ENCODE results near the gene NF2. TPM values are rescaled to one million over a fixed set of nuclear protein-coding genes. Genes with fewer than 3 reads are reported as not detected.
"Not testable (repeated sequence)": the region's sequence is repeated elsewhere in the genome, so short reads cannot be mapped to it uniquely, and the experiment has no call there.

The NF2 gene
- total RNA-seq, 4 donors from 2014 or later, result 39.8 to 61.0 (median 45.1) TPM

DNA sequence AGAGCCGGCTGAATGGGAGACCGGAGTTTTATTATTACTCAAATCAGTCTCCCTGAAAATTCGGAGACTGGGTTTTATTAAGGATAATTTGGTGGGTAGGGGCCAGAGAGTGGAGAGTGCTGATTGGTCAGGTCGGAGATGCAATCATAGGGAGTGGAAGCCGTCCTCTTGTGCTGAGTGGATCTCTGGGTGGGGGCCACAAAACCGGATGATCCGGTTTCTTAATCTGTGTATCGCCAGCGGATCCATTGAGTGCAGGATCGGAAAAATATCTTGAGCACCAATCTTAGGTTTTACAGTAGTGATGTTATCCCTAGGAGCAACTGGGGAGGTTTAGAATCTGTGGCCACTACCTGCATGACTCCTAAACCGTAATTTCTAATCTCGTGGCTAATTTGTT is 21.6 kb upstream of the NF2 start:
- H3K9me3 ChIP-seq, result no peaks in the 10 kb centered on the region
- H3K4me1 ChIP-seq, result peaks cover 0 to 16% (median 6%) of the 10 kb centered on the region in 3 donors
- TF ChIP-seq POLR2A (IDR thresholded peaks at IDR 0.05) (no peak), POLR2AphosphoS5 (IDR thresholded peaks at IDR 0.05) (no peak), EP300 (IDR thresholded peaks at IDR 0.05) (no peak)
- TF ChIP-seq, protein P1, sequence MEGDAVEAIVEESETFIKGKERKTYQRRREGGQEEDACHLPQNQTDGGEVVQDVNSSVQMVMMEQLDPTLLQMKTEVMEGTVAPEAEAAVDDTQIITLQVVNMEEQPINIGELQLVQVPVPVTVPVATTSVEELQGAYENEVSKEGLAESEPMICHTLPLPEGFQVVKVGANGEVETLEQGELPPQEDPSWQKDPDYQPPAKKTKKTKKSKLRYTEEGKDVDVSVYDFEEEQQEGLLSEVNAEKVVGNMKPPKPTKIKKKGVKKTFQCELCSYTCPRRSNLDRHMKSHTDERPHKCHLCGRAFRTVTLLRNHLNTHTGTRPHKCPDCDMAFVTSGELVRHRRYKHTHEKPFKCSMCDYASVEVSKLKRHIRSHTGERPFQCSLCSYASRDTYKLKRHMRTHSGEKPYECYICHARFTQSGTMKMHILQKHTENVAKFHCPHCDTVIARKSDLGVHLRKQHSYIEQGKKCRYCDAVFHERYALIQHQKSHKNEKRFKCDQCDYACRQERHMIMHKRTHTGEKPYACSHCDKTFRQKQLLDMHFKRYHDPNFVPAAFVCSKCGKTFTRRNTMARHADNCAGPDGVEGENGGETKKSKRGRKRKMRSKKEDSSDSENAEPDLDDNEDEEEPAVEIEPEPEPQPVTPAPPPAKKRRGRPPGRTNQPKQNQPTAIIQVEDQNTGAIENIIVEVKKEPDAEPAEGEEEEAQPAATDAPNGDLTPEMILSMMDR (IDR thresholded peaks at IDR 0.05), result no peak
- H3K27ac ChIP-seq, result no peak overlapping the region
- ATAC-seq, result no peak
- no peaks in the 10 kb centered on the region for H3K36me3 ChIP-seq
- no peak overlapping the region for H3K4me3 ChIP-seq
- WGBS, 2 donors (ENCODE audit: low coverage in 1 of 2), result 84 to 90% methylated on average over 9 to 12 of the region's 12 CpGs
- H3K27me3 ChIP-seq, result no peaks in the 10 kb centered on the region

DNA sequence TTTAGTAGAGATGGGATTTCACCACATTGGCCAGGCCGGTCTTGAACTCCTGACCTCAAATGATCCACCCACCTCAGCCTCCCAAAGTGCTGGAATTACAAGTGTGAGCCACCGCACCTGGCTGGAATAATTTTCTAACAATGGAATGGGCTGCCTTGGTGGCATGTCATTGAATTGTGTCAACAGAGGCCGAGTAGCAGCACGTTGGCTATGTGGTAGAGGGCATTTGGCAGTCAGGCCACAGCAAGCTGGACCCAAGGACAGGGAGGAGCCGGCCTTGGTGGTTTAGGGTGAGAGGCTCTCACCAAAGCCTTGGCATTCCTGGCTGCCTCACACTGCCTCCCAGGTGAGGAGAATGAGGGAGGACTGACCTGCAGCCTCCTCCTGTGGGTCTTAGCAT is 18.5 kb upstream of the NF2 start:
- ATAC-seq, result no peak
- no peaks in the 10 kb centered on the region for H3K9me3 ChIP-seq
- H3K27me3 ChIP-seq, result no peaks in the 10 kb centered on the region
- peaks cover 0 to 16% (median 6%) of the 10 kb centered on the region in 3 donors for H3K4me1 ChIP-seq
- TF ChIP-seq POLR2AphosphoS5 (IDR thresholded peaks at IDR 0.05), result no peak
- no peak for TF ChIP-seq EP300 (IDR thresholded peaks at IDR 0.05)
- no peak for TF ChIP-seq POLR2A (IDR thresholded peaks at IDR 0.05)
- TF ChIP-seq, protein P1 (IDR thresholded peaks at IDR 0.05), result no peak
- 80 to 93% methylated on average over 1 to 2 of the region's 5 CpGs for WGBS, 2 donors (ENCODE audit: low coverage in 1 of 2)
- no peak overlapping the region for H3K27ac ChIP-seq
- H3K36me3 ChIP-seq, result no peaks in the 10 kb centered on the region
- H3K4me3 ChIP-seq, result no peak overlapping the region

DNA sequence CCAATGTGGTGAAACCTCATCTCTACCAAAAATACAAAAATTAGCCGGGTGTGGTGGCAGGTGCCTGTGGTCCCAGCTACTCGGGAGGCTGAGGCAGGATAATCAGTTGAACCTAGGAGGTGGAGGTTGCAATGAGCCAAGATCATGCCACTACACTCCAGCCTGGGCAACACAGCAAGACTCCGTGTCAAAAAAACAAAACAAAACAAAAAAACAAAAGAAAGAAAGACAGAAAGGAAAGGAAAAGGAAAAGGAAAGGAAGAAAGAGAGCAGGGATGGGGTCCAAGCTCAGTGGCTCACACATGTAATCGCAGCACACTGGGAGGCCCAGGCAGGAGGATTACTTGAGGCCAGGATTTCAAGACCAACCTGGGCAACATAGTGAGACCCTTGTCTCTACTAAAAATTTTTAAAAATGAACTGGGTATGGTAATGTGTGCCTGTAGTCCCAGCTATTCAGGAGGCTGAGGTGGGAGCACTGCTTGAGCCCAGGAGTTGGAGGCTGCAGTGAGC is 17.2 kb upstream of the NF2 start:
- H3K4me3 ChIP-seq, H3K27ac ChIP-seq, H3K27me3 ChIP-seq, H3K36me3 ChIP-seq, H3K4me1 ChIP-seq, H3K9me3 ChIP-seq, ATAC-seq: not testable (repeated sequence)
- WGBS, 2 donors (ENCODE audit: low coverage in 1 of 2), result 100% methylated on average over 1 to 2 of the region's 4 CpGs

DNA sequence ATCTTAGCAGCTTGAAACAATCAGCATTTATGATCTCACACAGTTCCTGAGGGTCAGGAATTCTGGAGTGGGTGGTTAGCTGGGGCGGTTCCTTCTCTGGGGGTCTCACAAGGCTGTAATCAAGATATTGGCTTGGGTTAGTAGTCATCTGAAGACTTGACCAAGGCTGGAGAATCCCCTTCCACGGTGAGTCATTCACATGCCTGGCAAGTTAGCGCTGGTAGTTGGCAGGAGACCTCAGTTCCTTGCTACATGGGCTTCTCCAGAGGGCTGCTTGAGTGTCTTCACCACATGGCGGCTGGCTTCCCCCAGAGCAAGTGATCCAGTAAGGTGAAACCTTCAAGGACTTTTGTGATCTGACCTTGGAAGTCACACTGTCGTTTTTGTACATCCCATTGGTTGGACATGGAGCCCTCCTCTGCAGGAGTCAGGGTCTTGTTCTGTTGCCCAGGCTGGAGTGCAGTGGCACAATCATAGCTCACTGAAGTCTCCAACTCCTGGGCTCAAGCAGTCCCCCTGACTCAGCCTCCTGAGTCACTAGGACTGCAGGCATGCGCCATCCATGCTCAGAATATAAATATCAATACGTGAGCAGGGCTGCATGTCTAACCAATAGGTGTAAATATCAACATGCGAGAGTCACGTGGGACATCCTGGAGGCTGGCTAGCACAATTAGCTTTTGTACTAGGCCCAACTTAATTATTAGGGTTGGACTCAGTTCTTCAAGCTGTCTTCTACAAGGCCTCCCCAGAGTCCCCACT is 15.3 kb upstream of the NF2 start:
- ATAC-seq, result no peak
- no peaks in the 10 kb centered on the region for H3K27me3 ChIP-seq
- no peaks in the 10 kb centered on the region for H3K36me3 ChIP-seq
- H3K27ac ChIP-seq, result no peak overlapping the region
- WGBS, 2 donors (ENCODE audit: low coverage in 1 of 2), result 71 to 73% methylated on average over 3 to 8 of the region's 9 CpGs
- TF ChIP-seq POLR2A (IDR thresholded peaks at IDR 0.05) (no peak), EP300 (IDR thresholded peaks at IDR 0.05) (no peak), POLR2AphosphoS5 (IDR thresholded peaks at IDR 0.05) (no peak)
- TF ChIP-seq, protein P1 (IDR thresholded peaks at IDR 0.05), result no peak
- no peak overlapping the region for H3K4me3 ChIP-seq
- H3K9me3 ChIP-seq, result no peaks in the 10 kb centered on the region
- H3K4me1 ChIP-seq, result no peaks in the 10 kb centered on the region

DNA sequence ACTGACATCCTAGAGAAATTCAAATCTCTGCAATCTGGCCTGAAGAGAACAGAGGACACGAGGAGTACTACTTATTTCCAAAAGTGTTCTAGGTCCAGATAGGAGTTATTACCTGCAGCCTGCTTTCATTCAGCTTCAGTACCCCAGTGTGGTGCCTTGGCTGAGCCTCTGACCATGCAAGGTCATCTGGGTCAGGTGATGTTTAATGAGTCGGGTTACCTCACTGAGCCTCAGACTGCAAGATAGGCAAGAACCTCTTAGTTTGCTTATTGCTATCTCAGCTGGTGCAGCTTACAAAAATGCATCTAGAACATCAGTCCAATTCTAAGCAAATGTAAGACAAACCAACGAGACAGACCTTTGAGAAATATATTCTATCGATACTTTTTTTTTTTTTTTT is 9.5 kb upstream of the NF2 start:
- no peaks in the 10 kb centered on the region for H3K27me3 ChIP-seq
- no peak overlapping the region for H3K4me3 ChIP-seq
- ATAC-seq, result no peak
- H3K4me1 ChIP-seq, result no peaks in the 10 kb centered on the region
- no peak overlapping the region for H3K27ac ChIP-seq
- H3K36me3 ChIP-seq, result no peaks in the 10 kb centered on the region
- H3K9me3 ChIP-seq, result no peaks in the 10 kb centered on the region
- 57 to 73% methylated on average over 2 to 4 of the region's 4 CpGs for WGBS, 2 donors (ENCODE audit: low coverage in 1 of 2)
- TF ChIP-seq EP300 (IDR thresholded peaks at IDR 0.05) (no peak), POLR2AphosphoS5 (IDR thresholded peaks at IDR 0.05) (no peak), POLR2A (IDR thresholded peaks at IDR 0.05) (no peak)
- TF ChIP-seq, protein P1 (IDR thresholded peaks at IDR 0.05), result no peak

DNA sequence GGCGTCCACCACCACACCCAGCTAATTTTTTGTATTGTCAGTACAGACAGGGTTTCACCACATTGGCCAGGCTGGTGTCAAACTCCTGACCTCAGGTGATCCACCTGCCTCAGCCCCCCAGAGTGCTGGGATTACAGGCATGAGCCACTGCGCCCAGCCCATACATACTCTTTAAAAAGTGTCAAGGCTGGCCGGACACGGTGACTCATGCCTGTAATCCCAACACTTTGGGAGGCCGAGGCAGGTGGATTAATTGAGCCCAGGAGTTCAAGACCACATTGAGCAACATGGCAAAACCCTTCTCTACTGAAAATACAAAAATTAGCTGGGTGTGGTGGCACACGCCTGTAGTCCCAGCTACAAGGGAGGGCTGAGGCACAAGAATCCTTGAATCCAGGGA is 9.0 kb upstream of the NF2 start:
- H3K4me3 ChIP-seq, H3K36me3 ChIP-seq, H3K27me3 ChIP-seq, H3K27ac ChIP-seq, ATAC-seq, H3K4me1 ChIP-seq, H3K9me3 ChIP-seq: not testable (repeated sequence)
- WGBS, 2 donors (ENCODE audit: low coverage in 1 of 2), result 83% methylated on average over 3 of the region's 6 CpGs; no CpG with 5 or more reads in 1 of the 2 donors

All from gastroesophageal sphincter (tissue), 4 donors.